ENCODE results near the gene CLSTN2.

GRCh38 chr3:140180603-140181002 is 245.6 kb downstream of the CLSTN2 start:
- TF ChIP-seq POLR2A (IDR thresholded peaks at IDR 0.05) (no peak), CTCF (IDR thresholded peaks at IDR 0.05) (no peak)

Measured in tibial nerve (tissue), 3 donors.